Activated CD4-positive, alpha-beta T cell treated with anti-CD3 and anti-CD28 coated beads for 48 hours (primary cell): ENCODE results near the gene NACA2.
"Not testable (repeated sequence)": the region's sequence is repeated elsewhere in the genome, so short reads cannot be mapped to it uniquely, and the experiment has no call there.

ENCODE experiments used
- DNase-seq: peaks from one replicate; pipeline ENCODE4 v3.0.0-alpha.2; 2020

The NACA2 gene

GRCh38 chr17:61598014-61598413 is 7.0 kb upstream of the NACA2 start:
- no peak for DNase-seq

GRCh38 chr17:61597607-61598006 is 6.6 kb upstream of the NACA2 start:
- no peak for DNase-seq

- no peak for DNase-seq
Observed at GRCh38 chr17:61595418-61596186, 4.6 kb upstream of the NACA2 start.

GRCh38 chr17:61594294-61594825 is 3.3 kb upstream of the NACA2 start:
- DNase-seq: peak; percentile 3

GRCh38 chr17:61593426-61593825 is 2.4 kb upstream of the NACA2 start:
- no peak for DNase-seq

GRCh38 chr17:61591930-61592329 is 911 bp upstream of the NACA2 start:
- no peak for DNase-seq

GRCh38 chr17:61589990-61590389 is 1.0 kb downstream of the NACA2 start:
- no peak for DNase-seq

GRCh38 chr17:61587807-61588660 is 3.0 kb downstream of the NACA2 start:
- no peak for DNase-seq

- DNase-seq: no peak
Observed at GRCh38 chr17:61587242-61587641, 3.8 kb downstream of the NACA2 start.

- not testable (repeated sequence) for DNase-seq
Observed at GRCh38 chr17:61586622-61587021, 4.4 kb downstream of the NACA2 start.

- DNase-seq: no peak
Observed at GRCh38 chr17:61586031-61586566, 4.9 kb downstream of the NACA2 start.

GRCh38 chr17:61584866-61585265 is 6.2 kb downstream of the NACA2 start:
- no peak for DNase-seq

GRCh38 chr17:61584266-61584665 is 6.8 kb downstream of the NACA2 start:
- DNase-seq: no peak

GRCh38 chr17:61583660-61584264 is 7.3 kb downstream of the NACA2 start:
- DNase-seq: no peak

- no peak for DNase-seq
Observed at GRCh38 chr17:61583242-61583641, 7.8 kb downstream of the NACA2 start.

- no peak for DNase-seq
Observed at GRCh38 chr17:61582593-61582992, 8.4 kb downstream of the NACA2 start.

GRCh38 chr17:61581611-61582349 is 9.2 kb downstream of the NACA2 start:
- no peak for DNase-seq

GRCh38 chr17:61580502-61580901 is 10.5 kb downstream of the NACA2 start:
- DNase-seq: no peak

- DNase-seq: no peak
Observed at GRCh38 chr17:61579961-61580360, 11.1 kb downstream of the NACA2 start.

- DNase-seq: no peak
Observed at GRCh38 chr17:61579347-61579746, 11.7 kb downstream of the NACA2 start.

GRCh38 chr17:61578645-61579044 is 12.4 kb downstream of the NACA2 start:
- DNase-seq: no peak

GRCh38 chr17:61575983-61576382 is 15.0 kb downstream of the NACA2 start:
- DNase-seq: no peak
